IPS-18a (cell line): ENCODE results near the gene THOC7.

Experiments used
- H3K27ac ChIP-seq: one replicate; pipeline ENCODE4 v1.5.1; 2013; ENCODE audit warnings: low read length
- H3K27me3 ChIP-seq: one replicate; pipeline ENCODE4 v1.6.1; 2013; ENCODE audit warnings: mild to moderate bottlenecking, low read length; ENCODE audit not compliant: control insufficient read depth, insufficient read depth
- H3K36me3 ChIP-seq: one replicate; pipeline ENCODE4 v1.6.1; 2013; ENCODE audit warnings: low read depth, low read length; ENCODE audit not compliant: control insufficient read depth
- H3K4me1 ChIP-seq: one replicate; pipeline ENCODE4 v1.6.1; 2013; ENCODE audit warnings: low read depth, low read length; ENCODE audit not compliant: control insufficient read depth
- H3K4me3 ChIP-seq: one replicate; pipeline ENCODE4 v1.5.1; 2013; ENCODE audit warnings: low read length
- H3K9ac ChIP-seq: one replicate; pipeline ENCODE4 v1.6.1; 2013; ENCODE audit warnings: mild to moderate bottlenecking, low read length, moderate library complexity
- H3K9me3 ChIP-seq: one replicate; pipeline ENCODE4 v1.6.1; 2013; ENCODE audit warnings: low read depth, low read length; ENCODE audit not compliant: control insufficient read depth

Gene THOC7

DNA sequence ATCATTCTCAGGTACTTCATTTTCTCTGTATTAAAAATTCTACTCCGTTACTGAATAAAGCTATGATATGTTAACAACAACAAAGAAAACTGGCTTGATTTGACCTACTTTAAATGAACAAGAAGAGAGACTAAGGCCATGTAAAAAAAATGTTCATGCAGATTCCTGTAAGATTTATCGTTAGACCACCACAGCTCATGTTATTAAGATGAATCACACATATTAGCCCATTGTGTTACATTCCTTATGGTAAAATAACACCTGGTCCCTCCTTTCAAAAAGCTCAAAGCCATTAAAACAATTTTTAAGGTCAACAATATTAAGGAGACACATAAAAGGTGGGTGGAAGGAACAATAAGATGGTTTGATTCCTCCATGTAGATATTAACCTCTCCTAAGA is 6.3 kb downstream of the THOC7 start:
- Histone ChIP-seq H3K27ac (no peak overlapping the region), H3K4me3 (no peak overlapping the region), H3K4me1 (peaks cover 49% of the 10 kb centered on the region), H3K27me3 (no peaks in the 10 kb centered on the region), H3K9ac (no peak overlapping the region), H3K9me3 (no peaks in the 10 kb centered on the region), H3K36me3 (no peaks in the 10 kb centered on the region)

- Histone ChIP-seq H3K4me1 (peaks cover 32% of the 10 kb centered on the region), H3K9ac (no peak overlapping the region), H3K27me3 (no peaks in the 10 kb centered on the region), H3K36me3 (no peaks in the 10 kb centered on the region), H3K27ac (no peak overlapping the region), H3K9me3 (no peaks in the 10 kb centered on the region), H3K4me3 (no peak overlapping the region)
Measured at GRCh38 chr3:63855333-63855940, 8.2 kb downstream of the THOC7 start.

DNA sequence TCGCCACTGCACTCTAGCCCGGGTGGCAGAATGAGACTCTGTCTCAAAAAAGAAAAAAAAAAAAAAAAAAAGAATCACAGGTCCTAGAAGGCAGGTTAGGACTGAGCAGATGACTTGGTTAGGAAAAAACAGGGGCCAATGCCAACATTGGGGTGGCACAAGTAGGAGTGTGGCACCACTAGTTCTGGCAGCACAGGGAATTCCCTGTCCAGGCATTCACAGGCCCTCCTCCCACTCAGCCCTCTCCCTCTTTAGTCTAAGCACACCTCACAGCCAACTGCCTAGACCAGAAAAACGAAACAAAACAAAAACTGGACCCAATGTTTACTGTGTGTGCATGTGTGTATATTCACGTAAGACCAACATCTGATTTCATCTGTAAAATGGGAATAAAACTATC is 10.5 kb downstream of the THOC7 start:
- Histone ChIP-seq H3K9me3 (no peaks in the 10 kb centered on the region), H3K4me3 (no peak overlapping the region), H3K36me3 (no peaks in the 10 kb centered on the region), H3K4me1 (peaks cover 37% of the 10 kb centered on the region), H3K27ac (no peak overlapping the region), H3K9ac (no peak overlapping the region), H3K27me3 (no peaks in the 10 kb centered on the region)

DNA sequence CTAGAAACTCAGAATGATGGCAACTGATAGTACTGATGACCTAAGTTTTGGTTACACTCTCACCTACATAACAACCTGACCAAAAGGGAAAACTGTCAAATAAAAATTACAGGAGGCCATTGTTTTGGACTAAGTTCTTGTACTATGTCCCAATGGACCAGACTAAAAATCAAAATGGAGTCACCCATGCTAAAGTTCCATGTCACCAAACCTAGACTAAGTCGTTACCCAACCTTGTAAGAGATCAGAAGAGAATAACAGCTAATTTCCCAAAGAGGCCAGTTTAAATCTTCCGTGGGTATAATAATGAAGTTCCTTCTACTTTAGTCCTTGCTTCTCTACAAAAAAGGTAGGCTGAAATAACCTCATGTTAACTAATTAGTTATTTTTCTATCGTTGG is 12.3 kb downstream of the THOC7 start:
- no peaks in the 10 kb centered on the region for H3K27me3 ChIP-seq

DNA sequence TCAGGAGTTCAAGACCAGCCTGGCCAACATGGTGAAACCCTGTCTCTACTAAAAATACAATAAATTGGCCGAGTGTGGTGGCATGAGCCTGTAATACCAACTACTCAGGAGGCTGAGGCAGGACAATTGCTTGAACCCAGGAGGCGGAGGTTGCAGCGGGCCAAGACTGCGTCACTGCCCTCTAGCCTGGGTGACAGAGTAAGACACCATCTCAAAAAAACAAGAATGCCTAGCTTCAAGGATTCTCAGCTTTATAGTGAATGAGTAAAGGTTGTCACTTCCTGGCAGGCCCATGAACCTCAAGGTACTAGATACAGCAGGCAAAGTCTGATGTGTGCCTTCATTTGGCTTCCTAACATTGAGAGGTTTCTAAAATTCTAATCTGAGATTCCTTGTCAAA is 14.4 kb downstream of the THOC7 start:
- Histone ChIP-seq H3K27ac (no peak overlapping the region), H3K9me3 (no peaks in the 10 kb centered on the region), H3K4me1 (peaks cover 20% of the 10 kb centered on the region), H3K9ac (no peak overlapping the region), H3K4me3 (no peak overlapping the region), H3K27me3 (no peaks in the 10 kb centered on the region), H3K36me3 (no peaks in the 10 kb centered on the region)

More for the DNA sequence above, 12.3 kb downstream of the THOC7 start:
- H3K4me1 ChIP-seq, result peaks cover 35% of the 10 kb centered on the region
- no peaks in the 10 kb centered on the region for H3K9me3 ChIP-seq
- H3K27ac ChIP-seq, result no peak overlapping the region
- no peaks in the 10 kb centered on the region for H3K36me3 ChIP-seq
- no peak overlapping the region for H3K9ac ChIP-seq
- no peak overlapping the region for H3K4me3 ChIP-seq

DNA sequence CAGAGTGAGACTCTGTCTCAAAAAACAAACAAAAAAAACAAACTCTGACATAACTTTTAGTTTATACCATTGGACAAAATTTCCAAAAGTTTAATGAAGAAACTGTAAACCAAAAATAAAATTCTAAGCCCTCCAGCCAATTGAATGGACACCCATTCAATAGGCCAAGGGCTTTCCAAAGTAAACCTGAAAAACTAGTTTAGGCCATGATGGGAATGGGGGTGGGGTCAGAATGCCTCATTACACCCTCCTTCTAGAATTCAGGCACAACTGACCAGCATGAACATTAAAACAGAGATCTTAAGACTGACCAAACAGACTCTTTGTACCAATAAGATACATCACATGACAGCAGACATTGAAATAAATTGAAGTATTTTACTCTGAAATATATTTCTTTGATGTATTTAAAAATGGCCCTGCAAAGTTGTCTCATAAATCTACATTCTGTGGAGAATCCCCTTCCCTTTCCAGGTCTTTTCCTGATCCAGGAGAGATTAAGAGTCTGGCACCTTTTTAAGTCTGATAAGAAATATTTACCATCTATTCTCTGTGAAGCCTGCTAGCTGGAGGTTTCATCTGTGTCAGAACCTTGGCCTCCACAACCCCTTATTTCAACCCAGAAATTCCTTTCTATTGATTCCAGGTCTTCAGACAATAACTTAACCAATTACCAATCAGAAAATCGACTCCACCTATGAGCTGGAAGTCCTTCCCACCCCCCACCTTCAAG is 15.7 kb downstream of the THOC7 start:
- Histone ChIP-seq H3K36me3 (no peaks in the 10 kb centered on the region), H3K27ac (no peak overlapping the region), H3K9me3 (no peaks in the 10 kb centered on the region), H3K4me1 (peaks cover 20% of the 10 kb centered on the region), H3K9ac (no peak overlapping the region), H3K27me3 (no peaks in the 10 kb centered on the region), H3K4me3 (peak overlapping the region; percentile 22)

DNA sequence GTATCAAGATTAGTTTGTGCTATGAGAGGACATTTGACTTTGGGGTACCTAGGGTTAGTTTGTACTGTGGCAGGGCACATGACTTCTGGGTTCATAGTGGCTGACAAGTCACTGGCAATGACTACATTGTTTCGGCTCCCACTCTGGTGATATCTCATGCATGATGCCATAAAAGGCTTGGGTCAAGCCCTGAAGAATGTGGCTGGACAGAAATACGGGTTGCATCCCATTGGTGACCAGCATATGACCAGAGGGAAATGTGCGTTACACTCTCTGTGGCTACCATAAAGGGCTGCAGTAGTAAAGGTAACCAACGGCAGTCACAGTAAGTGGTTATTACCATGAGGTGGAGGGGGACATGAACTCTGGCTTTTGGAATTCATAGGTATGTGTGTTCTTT is 18.4 kb downstream of the THOC7 start:
- Histone ChIP-seq H3K27ac (no peak overlapping the region), H3K4me1 (peaks cover 20% of the 10 kb centered on the region), H3K9me3 (no peaks in the 10 kb centered on the region), H3K4me3 (no peak overlapping the region), H3K27me3 (no peaks in the 10 kb centered on the region), H3K36me3 (no peaks in the 10 kb centered on the region), H3K9ac (no peak overlapping the region)

- H3K4me3 ChIP-seq, result no peak overlapping the region
- H3K9me3 ChIP-seq, result no peaks in the 10 kb centered on the region
- no peak overlapping the region for H3K27ac ChIP-seq
- H3K9ac ChIP-seq, result no peak overlapping the region
- no peaks in the 10 kb centered on the region for H3K27me3 ChIP-seq
- peaks cover 2% of the 10 kb centered on the region for H3K4me1 ChIP-seq
- H3K36me3 ChIP-seq, result no peaks in the 10 kb centered on the region
Measured at GRCh38 chr3:63842127-63842526, 21.5 kb downstream of the THOC7 start.

DNA sequence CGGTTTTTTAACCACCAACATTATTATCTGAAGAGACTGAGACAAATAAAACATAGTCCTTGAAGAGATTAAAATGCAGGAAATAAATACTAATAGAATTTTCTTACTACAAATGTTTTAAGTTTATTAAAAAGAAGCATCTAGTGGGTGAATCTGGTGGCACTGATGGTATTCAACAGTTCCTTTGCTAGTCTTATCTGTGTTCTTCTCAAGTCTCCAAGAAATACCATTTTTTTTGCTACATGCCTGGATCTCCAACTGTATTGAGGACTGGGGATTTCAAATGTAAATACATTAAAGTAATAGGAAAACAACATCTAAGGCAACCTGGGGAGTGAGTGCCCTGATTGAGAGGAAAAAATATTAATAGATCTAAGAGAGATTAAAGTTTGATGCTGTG is 21.9 kb downstream of the THOC7 start:
- Histone ChIP-seq H3K9ac (no peak overlapping the region), H3K27ac (no peak overlapping the region)

DNA sequence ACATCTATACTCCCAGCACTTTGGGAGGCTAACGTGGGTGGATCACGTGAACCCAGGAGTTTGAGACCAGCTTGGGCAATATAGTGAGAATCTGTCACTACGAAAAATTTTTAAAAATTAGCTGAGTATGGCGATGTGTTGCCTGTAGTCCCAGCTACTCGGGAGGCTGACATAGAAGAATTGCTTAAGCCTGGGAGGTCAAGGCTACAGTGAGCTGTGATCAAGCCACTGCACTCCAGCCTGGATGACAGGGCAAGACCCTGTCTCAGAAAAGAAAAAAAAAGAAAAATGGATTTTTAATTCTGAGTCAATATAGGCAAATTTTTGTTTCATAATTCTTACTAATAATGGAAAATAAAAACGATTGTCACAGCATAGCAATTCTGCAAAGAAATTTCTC is 31.2 kb downstream of the THOC7 start:
- Histone ChIP-seq H3K4me1 (no peaks in the 10 kb centered on the region), H3K27me3 (no peaks in the 10 kb centered on the region), H3K4me3 (no peak overlapping the region), H3K36me3 (peaks cover 30% of the 10 kb centered on the region), H3K9ac (no peak overlapping the region), H3K9me3 (no peaks in the 10 kb centered on the region), H3K27ac (no peak overlapping the region)

More for the DNA sequence above, 21.9 kb downstream of the THOC7 start:
- Histone ChIP-seq H3K4me3 (no peak overlapping the region), H3K27me3 (no peaks in the 10 kb centered on the region), H3K36me3 (no peaks in the 10 kb centered on the region), H3K9me3 (no peaks in the 10 kb centered on the region), H3K4me1 (peaks cover under 1% of the 10 kb centered on the region)

DNA sequence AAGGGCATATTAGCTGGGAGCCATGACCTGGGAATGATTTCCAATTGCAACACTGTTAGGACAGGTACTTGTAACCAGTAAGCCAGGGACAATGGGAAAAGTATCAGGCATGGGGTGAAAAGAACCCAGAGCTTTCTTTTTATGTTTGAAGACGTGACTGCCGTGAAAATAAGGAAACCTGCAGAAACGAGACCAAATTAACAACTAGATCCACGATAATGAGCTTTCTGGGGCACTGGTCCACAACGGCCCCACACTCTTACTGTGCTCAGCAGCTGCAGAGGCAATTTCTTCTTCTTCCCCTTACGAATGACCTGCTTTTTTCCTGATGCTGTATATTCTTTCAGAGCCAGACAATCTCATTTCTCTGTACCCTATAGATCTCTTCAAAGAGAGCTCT is 33.1 kb downstream of the THOC7 start:
- H3K36me3 ChIP-seq, result peaks cover 25% of the 10 kb centered on the region
- no peak overlapping the region for H3K4me3 ChIP-seq
- no peaks in the 10 kb centered on the region for H3K9me3 ChIP-seq
- no peak overlapping the region for H3K9ac ChIP-seq
- no peaks in the 10 kb centered on the region for H3K4me1 ChIP-seq
- H3K27ac ChIP-seq, result no peak overlapping the region
- H3K27me3 ChIP-seq, result no peaks in the 10 kb centered on the region

DNA sequence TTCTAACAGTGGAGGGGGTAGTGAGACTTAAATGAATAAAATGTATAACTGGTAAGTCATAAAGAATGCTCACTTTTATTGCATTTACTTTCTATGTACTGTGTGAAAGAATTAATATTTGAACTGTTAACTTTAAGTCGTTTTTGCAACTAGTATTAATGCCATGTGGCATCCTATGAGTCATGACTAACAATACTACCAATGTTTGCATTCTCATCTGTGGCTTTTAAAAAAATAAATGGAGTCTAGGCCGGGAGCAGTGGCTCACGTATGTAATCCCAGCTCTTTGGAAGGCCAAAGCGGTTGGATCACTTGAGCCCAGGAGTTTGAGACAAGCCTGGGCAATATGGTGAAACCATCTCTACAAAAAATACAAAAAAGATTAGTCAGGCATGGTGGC is 39.3 kb downstream of the THOC7 start:
- no peak overlapping the region for H3K9ac ChIP-seq

More for the DNA sequence above, 39.3 kb downstream of the THOC7 start:
- no peaks in the 10 kb centered on the region for H3K36me3 ChIP-seq
- H3K27ac ChIP-seq, result no peak overlapping the region
- H3K4me3 ChIP-seq, result no peak overlapping the region
- no peaks in the 10 kb centered on the region for H3K9me3 ChIP-seq
- H3K4me1 ChIP-seq, result no peaks in the 10 kb centered on the region
- no peaks in the 10 kb centered on the region for H3K27me3 ChIP-seq
